Right cardiac atrium (tissue), 5 donors: Measurements from ENCODE around the gene PWP2. TPM values are rescaled to one million over a fixed set of nuclear protein-coding genes. Genes with fewer than 3 reads are reported as not detected.
A peak's percentile ranks its signal among the peaks of the same experiment; 100 is the strongest.
"Not testable (repeated sequence)": the region's sequence is repeated elsewhere in the genome, so short reads cannot be mapped to it uniquely, and the experiment has no call there.

ENCODE experiments used
- ATAC-seq, 2 donors: fragments of 200-7000 bp; cut with Tn5 transposase; one replicate each; pipeline versions ENCODE4 v1.8.0 to v1.9.1; 2020; ENCODE audit warnings: moderate library complexity in 2 of 2, mild to moderate bottlenecking in 1 of 2
- DNase-seq, 3 donors: peaks; one replicate each; pipeline ENCODE4 v3.0.0-alpha.2; 2020
- H3K27ac ChIP-seq: one replicate; pipeline ENCODE4 v1.5.1; 2013; ENCODE audit warnings: mild to moderate bottlenecking, low read length, control low read depth, moderate library complexity
- H3K27me3 ChIP-seq: one replicate; pipeline ENCODE4 v1.6.1; 2013; ENCODE audit not compliant: control insufficient read depth, insufficient read depth
- H3K4me1 ChIP-seq: one replicate; pipeline ENCODE4 v1.6.1; 2013; ENCODE audit warnings: low read length; ENCODE audit not compliant: control insufficient read depth, insufficient read depth
- H3K4me3 ChIP-seq: one replicate; pipeline ENCODE4 v1.5.1; 2013; ENCODE audit warnings: low read length, control low read depth
- H3K9me3 ChIP-seq: one replicate; pipeline ENCODE4 v1.6.1; 2013; ENCODE audit warnings: low read length; ENCODE audit not compliant: control insufficient read depth
- WGBS: extraction: QIAGEN DNeasy Blood & Tissue Kit; methylation state at CpG from one replicate; pipeline ENCODE4 v1.1.7; 2013; 5-methylcytosine and 5-hydroxymethylcytosine counted together
- intact Hi-C, 4 donors: fragments of 100-400 bp; cut with DNase I; formaldehyde crosslinking; loops; one replicate each; pipeline versions ENCODE4 v1.11.0 to v1.14.0; 2022 to 2023
- polyA plus RNA-seq: library from polyadenylated mRNA; stranded (reverse); fragments of 200-250 nt; gene quantifications from one replicate; pipeline ENCODE4 v1.2.3, GENCODE V29; 2013
- total RNA-seq, 4 donors: library from RNA; stranded (reverse); fragmentation: NEBNext Ultra II Directional; extraction: Animal tissue kit (Norgen Biotek cat#: 25700); gene quantifications; one replicate each; pipeline ENCODE4 v1.2.1, GENCODE V29; 2021
- donor health status: healthy with polysubstance abuse.
- donor health status: DM: no; HTN: yes; CAD: no.
- donor health status: DM: no; HTN: no; CAD: no.
- donor health status: DM: no; HTN: yes; CAD: no; lungs with severe emphysema.
- donor health status: DM: yes; HTN: yes; CAD: no.

The PWP2 gene
- total and polyA plus RNA-seq, 5 donors: 0.94 to 8.9 (median 1.6) TPM

- H3K4me1 ChIP-seq, H3K4me3 ChIP-seq, intact Hi-C loops, H3K27ac ChIP-seq, H3K9me3 ChIP-seq, ATAC-seq, H3K27me3 ChIP-seq, DNase-seq: not testable (repeated sequence)
- WGBS: no CpG with 5 or more reads among the region's 10 CpGs
These were observed 63.1 kb downstream of the PWP2 start for GRCh38 chr21:44170326-44170725.

- H3K27me3 ChIP-seq, H3K4me3 ChIP-seq, H3K4me1 ChIP-seq, H3K9me3 ChIP-seq, intact Hi-C loops, H3K27ac ChIP-seq: not testable (repeated sequence)
- DNase-seq: peak in 2 of 3 donors; percentile 19 to 51
- WGBS: 35% methylated on average over 5 of the region's 10 CpGs
- peak; percentile 39 to 57 for ATAC-seq
These were observed 63.7 kb downstream of the PWP2 start for GRCh38 chr21:44170863-44171262.

DNA sequence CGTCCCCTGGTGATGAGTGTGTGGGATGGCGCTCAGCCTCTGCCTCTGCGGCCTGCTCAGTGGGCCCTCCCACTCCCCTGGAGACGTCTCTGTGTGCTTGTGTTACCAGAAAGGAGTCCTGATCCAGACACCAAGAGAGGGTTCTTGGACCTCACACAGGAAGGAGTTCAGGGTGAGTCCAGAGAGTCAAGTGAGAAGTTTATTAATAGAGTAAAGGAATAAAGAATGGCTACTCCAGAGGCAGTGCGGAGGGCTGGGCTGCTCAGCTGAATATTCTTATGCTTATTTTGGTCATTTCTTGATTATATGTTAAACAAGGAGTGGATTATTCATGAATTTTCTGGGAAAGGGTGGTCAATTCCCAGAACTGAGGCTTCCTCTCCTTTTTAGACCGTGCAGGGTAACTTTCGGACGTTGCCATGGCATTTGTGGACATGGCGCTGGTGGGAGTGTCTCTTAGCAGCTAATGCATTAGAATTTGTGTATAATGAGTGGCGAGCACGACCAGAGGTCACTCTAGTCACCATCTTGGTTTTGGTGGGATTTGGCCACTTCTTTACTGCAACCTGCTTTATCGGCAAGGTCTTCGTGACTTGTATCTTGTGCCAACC lies 64.9 kb downstream of the PWP2 start:
- no CpG with 5 or more reads among the region's 13 CpGs for WGBS
- intact Hi-C loops, ATAC-seq, H3K9me3 ChIP-seq, DNase-seq, H3K4me1 ChIP-seq, H3K27me3 ChIP-seq, H3K4me3 ChIP-seq, H3K27ac ChIP-seq: not testable (repeated sequence)

GRCh38 chr21:44172741-44173140 lies 65.5 kb downstream of the PWP2 start:
- H3K9me3 ChIP-seq, H3K27ac ChIP-seq, DNase-seq, H3K4me3 ChIP-seq, H3K4me1 ChIP-seq, intact Hi-C loops, H3K27me3 ChIP-seq: not testable (repeated sequence)
- peak; percentile 68 to 72 for ATAC-seq
- no CpG with 5 or more reads among the region's 19 CpGs for WGBS

GRCh38 chr21:44175189-44175588 lies 68.0 kb downstream of the PWP2 start:
- WGBS: no CpG with 5 or more reads among the region's 17 CpGs
- peak in 1 of 3 donors; percentile 53 for DNase-seq
- H3K4me3 ChIP-seq, H3K27ac ChIP-seq, H3K4me1 ChIP-seq, H3K9me3 ChIP-seq, ATAC-seq, intact Hi-C loops, H3K27me3 ChIP-seq: not testable (repeated sequence)

GRCh38 chr21:44176127-44176526 lies 68.9 kb downstream of the PWP2 start:
- DNase-seq, H3K9me3 ChIP-seq, H3K4me3 ChIP-seq, H3K27ac ChIP-seq, H3K4me1 ChIP-seq, ATAC-seq, H3K27me3 ChIP-seq, intact Hi-C loops: not testable (repeated sequence)
- no CpG with 5 or more reads among the region's 14 CpGs for WGBS

Other genes with a start within 250 kb of the PWP2 start
- 10 to 100 TPM; 50.6 to 71.1 (median 62.5) TPM for gene AGPAT3, start 242.2 kb upstream of the PWP2 start, total RNA-seq
- 32.0 TPM for gene AGPAT3, start 242.2 kb upstream of the PWP2 start, polyA plus RNA-seq
- gene TRAPPC10, start 95.1 kb upstream of the PWP2 start, total RNA-seq: 10 to 100 TPM; 18.0 to 23.3 (median 19.1) TPM
- gene TRAPPC10, start 95.1 kb upstream of the PWP2 start, polyA plus RNA-seq: 7.6 TPM
- 10 to 100 TPM in 3 of 4 donors, 1 to 10 TPM in 1; 7.0 to 83.1 (median 14.1) TPM for gene GATD3, start 26.3 kb downstream of the PWP2 start, total RNA-seq
- 12.1 TPM for gene GATD3, start 26.3 kb downstream of the PWP2 start, polyA plus RNA-seq
- 1 to 10 TPM in 2 of 4 donors, under 1 TPM in 2; 0.60 to 4.6 (median 1.7) TPM for gene ICOSLG, start 133.5 kb downstream of the PWP2 start, total RNA-seq
- gene ICOSLG, start 133.5 kb downstream of the PWP2 start, polyA plus RNA-seq: 0.57 TPM
- gene DNMT3L, start 154.5 kb downstream of the PWP2 start, total RNA-seq: not detected
- gene DNMT3L, start 154.5 kb downstream of the PWP2 start, polyA plus RNA-seq: not detected
- under 1 TPM in 3 of 4 donors, not detected in 1; 0.11 to 0.14 (median 0.14) TPM for gene AIRE, start 178.5 kb downstream of the PWP2 start, total RNA-seq
- 0.05 TPM for gene AIRE, start 178.5 kb downstream of the PWP2 start, polyA plus RNA-seq
- 10 to 100 TPM; 43.2 to 54.9 (median 49.6) TPM for gene PFKL, start 192.7 kb downstream of the PWP2 start, total RNA-seq
- 42.8 TPM for gene PFKL, start 192.7 kb downstream of the PWP2 start, polyA plus RNA-seq
- gene CFAP410, start 232.0 kb downstream of the PWP2 start, total RNA-seq: 10 to 100 TPM; 13.2 to 19.8 (median 17.6) TPM
- gene CFAP410, start 232.0 kb downstream of the PWP2 start, polyA plus RNA-seq: 16.8 TPM
- 1 to 10 TPM; 1.0 to 1.7 (median 1.4) TPM for gene TRPM2, start 246.2 kb downstream of the PWP2 start, total RNA-seq
- gene TRPM2, start 246.2 kb downstream of the PWP2 start, polyA plus RNA-seq: 0.61 TPM